DMS153 treated with DMSO at 0.1 percent for 48 hours (cell line): ENCODE data around the gene TAX1BP1.

Experiments
- DNase-seq: peaks from one replicate; lab custom pipeline; 2025; ENCODE audit not compliant: unreplicated experiment; lab: John Stamatoyannopoulos, UW

TAX1BP1 gene

DNA sequence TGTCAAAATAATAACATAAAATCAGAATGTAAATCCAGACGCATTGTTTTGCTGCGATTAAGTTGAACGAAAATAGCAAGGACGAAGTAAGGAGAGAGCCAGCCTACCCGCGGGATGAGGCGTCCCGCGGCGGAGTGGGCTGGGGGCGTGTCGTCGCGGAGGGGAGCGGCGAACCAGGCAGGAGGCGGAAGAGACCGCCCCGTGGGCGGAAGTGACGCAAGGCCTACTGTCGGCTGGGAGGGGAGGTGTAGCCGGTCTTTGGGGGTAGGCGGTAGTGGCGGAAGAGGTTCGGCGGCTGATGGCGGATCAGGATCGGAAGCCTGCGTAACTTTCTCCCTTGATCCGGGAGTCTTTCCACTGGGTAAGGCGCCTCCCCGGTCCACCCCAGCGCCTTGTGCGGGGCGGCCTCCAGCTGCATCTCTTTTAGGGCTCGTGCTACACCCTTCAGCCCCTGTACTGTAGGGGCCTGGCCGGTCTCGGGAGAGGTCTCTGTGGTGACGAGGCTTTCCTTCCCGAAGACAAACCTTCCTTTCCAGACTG is at the start of gene TAX1BP1:
TAX1BP1 (plus strand) TSS at position 254 of the 540 bp plus-strand sequence. CDS start 8,363 bp downstream, outside the sequence.
- DNase-seq, result peak; percentile 96

GRCh38 chr7:27690649-27691048 is 49.3 kb upstream of the TAX1BP1 start:
- no peak for DNase-seq

DNA sequence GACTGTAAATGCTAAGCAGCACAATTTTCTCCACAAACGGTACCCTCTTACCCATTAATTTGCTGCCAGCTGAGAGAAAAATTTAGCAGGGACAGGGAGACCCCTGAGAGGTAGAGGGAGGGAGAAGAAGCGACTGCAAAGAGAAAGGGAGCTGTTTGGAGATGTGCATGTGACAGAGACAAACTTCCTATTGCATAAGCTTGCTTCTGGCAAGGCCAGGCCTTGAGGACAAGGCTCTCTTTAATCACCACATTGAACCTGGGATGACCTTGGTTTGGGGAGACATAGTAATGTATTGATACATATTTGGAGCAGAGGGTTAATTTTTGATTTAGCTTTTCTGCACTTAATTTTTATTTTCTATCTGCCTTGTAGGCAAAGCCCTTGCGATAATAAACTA is 46.2 kb upstream of the TAX1BP1 start:
- DNase-seq, result no peak

DNA sequence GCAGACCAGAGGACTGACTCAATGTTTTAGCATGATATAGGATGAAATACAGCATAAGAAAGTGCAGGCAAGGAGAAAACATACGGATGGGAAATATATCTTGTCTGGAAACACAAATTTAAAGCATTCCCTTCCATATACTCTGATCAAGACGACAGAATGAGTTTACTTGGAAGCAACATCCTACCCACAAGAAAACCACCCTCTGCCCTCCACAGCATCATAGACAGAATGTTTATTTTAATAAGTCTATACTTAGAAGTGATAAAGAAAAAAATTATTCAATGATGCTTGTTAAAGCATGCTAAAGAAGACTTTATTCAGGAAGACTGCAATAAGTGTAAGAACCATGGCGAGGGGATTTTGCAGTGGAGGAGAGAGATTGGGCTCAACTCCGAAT is 44.9 kb upstream of the TAX1BP1 start:
- DNase-seq, result no peak

DNA sequence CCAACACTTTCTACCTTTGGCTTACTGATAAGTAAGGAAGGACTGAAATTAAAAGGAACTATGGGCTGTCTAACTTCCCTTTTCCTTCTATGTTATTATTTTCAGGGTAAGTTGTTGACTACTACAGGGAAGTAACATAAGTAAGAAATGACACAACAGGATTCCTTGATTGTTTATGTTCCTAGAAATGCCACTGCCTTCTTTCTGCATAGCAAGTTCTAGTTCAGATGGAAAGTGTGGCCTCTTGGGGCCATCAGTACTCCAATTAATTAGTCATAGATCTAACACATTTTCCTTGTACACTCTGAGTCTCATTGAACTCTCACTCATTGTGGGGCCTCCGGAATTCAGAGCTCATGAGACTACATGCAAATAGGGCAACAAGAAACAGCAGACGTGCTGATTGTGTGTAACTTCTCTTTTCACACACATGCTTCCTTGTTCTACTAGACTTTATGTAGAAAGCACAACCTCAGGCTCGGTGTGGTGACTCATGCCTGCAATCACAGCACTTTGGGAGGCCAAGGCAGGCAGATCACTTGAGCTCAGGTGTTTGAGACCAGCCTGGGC is 42.0 kb upstream of the TAX1BP1 start:
- DNase-seq, result no peak

DNA sequence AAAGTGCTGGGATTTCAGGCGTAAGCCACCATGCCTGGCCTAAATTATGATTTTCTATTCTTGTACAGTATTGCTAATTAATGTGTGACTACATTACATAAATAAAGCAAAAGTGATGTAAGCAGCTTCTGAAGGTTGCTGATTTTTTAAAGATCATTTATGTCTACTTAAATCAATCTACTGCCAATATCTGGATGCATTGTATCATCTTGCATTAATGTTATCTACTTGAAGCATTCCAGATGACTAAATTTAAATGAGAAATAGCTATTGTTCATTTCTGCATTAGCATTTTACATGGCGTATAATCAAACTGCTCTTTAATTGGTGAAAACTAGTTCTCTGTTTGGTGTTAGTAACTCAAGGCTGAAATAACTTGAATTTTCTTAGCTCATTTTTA is 40.2 kb upstream of the TAX1BP1 start:
- DNase-seq, result no peak

GRCh38 chr7:27700501-27700900 is 39.5 kb upstream of the TAX1BP1 start:
- no peak for DNase-seq

GRCh38 chr7:27703181-27703580 is 36.8 kb upstream of the TAX1BP1 start:
- no peak for DNase-seq

- DNase-seq, result no peak
These were observed 35.4 kb upstream of the TAX1BP1 start for GRCh38 chr7:27704422-27705199.

GRCh38 chr7:27705200-27705594 is 34.8 kb upstream of the TAX1BP1 start:
- DNase-seq, result no peak

- DNase-seq, result no peak
These were observed 31.5 kb upstream of the TAX1BP1 start for GRCh38 chr7:27708485-27708884.

DNA sequence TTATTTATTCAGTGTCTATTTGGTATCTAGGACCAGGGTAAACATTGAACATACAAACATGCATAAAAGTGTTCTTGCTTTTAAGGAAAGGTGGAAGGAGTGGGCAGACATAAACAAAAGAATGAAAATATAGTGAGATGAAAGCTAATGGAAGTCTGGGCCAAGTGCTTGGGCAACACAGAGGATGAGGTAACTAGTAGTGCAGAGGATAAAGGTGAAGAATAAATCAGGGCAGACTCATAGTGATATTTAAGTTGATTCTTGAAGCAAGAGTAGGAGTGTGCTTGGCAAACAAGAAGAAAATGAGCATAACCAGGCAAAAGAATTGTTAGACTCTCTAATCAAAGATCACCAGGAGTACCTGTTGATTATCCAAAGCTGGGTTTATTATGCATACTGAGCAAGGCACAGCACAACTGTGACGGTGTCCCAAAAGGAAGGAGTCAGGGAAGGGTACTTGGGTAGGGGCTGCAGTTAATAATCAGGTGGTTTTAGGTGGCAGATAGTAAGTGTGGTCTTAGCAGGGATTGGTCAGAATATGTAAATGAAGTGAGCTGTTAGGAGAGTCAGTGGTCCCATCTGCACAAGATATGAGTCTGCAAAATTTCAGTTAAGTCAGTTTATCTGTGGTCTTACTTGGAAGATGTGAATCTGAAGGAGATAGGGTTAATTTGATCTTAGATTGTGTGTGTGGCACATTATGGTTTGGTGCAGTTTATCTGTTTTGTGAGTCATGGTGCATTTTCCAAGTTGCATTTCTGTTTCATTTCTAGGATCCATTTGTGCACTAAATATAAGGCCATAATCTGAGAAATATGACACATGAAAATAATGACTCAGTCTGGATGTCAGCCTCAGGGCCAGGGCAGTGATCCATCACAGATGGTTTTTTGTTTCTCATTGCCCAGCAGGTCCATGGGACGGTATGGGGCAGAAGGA is 30.6 kb upstream of the TAX1BP1 start:
- no peak for DNase-seq

- DNase-seq, result no peak
These were observed 27.7 kb upstream of the TAX1BP1 start for GRCh38 chr7:27712217-27712616.

DNA sequence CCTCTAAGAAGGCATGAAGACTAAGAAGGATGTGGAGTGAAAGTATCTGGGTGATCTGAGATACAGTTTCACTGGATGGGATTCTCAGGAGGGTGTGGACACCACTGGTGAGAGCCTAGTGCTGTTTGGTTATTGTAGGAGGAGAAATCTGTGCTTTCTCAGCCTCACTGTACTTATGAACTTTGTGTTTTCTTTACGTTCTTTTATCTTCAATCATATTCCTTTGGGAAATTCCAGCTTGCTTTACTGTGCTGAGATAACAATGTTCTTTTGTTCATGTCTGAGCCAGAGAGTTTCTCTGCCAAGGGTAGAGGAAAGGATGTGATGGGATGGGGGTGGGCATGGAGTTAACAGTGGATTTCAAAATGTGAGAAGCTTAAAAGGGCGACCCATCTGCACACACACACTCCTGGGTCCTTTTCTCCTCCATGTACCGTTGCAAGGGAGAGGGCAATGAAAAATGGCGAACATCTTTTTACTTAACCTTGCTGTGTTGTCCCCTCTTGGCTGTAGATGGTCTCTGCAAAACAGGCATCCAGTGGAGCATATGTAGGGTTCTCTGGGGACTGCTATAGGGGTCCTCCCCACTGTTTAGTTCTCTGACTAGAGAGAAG is 25.0 kb upstream of the TAX1BP1 start:
- DNase-seq, result no peak

DNA sequence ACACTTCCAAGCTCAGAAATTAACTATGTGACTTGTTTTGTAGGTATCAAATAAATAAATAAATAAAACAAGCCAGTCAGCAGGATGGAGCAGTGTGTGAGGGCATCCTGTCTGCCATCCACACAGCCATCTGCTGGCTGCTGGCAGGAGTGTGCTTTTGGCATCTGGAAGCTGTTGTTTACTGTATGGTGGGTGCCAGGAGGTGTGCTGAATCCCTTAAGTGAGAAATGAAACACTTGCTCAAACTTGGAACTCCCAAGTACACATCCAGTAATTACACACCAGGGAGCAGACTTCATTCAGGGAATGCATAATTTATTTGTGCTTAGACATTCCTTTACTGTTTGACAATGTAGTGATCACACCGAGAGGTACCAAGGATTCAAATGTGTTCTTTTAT is 16.9 kb upstream of the TAX1BP1 start:
- no peak for DNase-seq

DNA sequence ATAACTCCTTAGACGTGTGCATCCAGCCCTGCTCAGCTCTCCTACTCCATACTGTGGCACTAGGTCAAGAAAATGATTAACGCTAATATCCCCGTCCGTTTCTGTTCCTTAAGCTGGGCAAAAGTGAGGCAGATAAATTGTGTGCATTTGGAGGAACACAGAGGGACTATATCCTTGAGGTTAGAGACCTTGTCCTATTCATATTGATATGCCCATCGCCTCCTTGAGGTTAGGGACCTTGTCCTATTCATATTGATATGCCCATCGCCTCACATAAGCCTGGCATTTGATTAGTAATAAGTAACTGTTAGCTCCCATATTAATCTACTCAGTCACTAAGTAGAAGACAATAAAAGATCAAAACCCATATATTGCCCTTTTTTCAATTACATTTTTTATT is 12.9 kb upstream of the TAX1BP1 start:
- no peak for DNase-seq

- DNase-seq, result no peak
These were observed 9.8 kb upstream of the TAX1BP1 start for GRCh38 chr7:27730112-27730511.

GRCh38 chr7:27734583-27734982 is 5.4 kb upstream of the TAX1BP1 start:
- DNase-seq, result no peak

GRCh38 chr7:27735165-27735564 is 4.8 kb upstream of the TAX1BP1 start:
- no peak for DNase-seq

DNA sequence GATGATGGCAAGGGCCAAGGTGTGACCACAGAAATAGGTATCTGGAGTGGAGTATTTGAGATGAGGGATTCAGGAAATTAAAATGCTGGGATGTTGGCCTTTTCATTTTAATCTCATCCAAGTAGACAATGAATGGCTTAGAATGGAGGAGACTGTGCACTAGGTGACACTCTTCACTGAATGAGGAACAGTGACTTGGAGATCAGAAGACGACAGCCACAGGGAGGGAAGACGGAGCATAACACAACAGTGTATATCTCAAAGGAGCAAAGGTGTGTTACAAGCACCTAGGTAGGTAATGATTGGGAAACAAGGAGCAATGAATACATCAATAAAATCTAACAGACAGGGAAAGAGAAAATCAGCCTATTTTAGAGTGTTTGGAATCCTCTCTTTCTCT is 4.1 kb upstream of the TAX1BP1 start:
- DNase-seq, result no peak

- DNase-seq, result no peak
These were observed 2.8 kb upstream of the TAX1BP1 start for GRCh38 chr7:27737178-27737577.
